ENCODE measurements around the gene BRD3.

- no peak for TF ChIP-seq CTCF (IDR thresholded peaks at IDR 0.05; ENCODE audit: insufficient read depth, low read depth, low read length)
- no peak for TF ChIP-seq EZH2 (IDR thresholded peaks at IDR 0.05; ENCODE audit: insufficient read depth, low read length)
Measured at GRCh38 chr9:134026581-134026980, 41.2 kb downstream of the BRD3 start.

Measured in astrocyte (in vitro differentiated cells and primary cell).